Measurements from ENCODE around the gene CDK18.
"Not testable (repeated sequence)": the region's sequence is repeated elsewhere in the genome, so short reads cannot be mapped to it uniquely, and the experiment has no call there.

The CDK18 gene

GRCh38 chr1:205481218-205481617 is 23.3 kb upstream of the CDK18 start:
- no peak for DNase-seq (ENCODE audit: low read depth, low spot score)

GRCh38 chr1:205481629-205482151 is 22.8 kb upstream of the CDK18 start:
- DNase-seq (ENCODE audit: low read depth, low spot score) = no peak

- DNase-seq (ENCODE audit: low read depth, low spot score) = not testable (repeated sequence)
Observed at GRCh38 chr1:205482587-205482986, 21.9 kb upstream of the CDK18 start.

- no peak for DNase-seq (ENCODE audit: low read depth, low spot score)
Observed at GRCh38 chr1:205483372-205483771, 21.1 kb upstream of the CDK18 start.

GRCh38 chr1:205484985-205485967 is 19.2 kb upstream of the CDK18 start:
- no peak for DNase-seq (ENCODE audit: low read depth, low spot score)

- no peak for DNase-seq (ENCODE audit: low read depth, low spot score)
Observed at GRCh38 chr1:205486258-205486657, 18.2 kb upstream of the CDK18 start.

GRCh38 chr1:205488074-205488723 is 16.3 kb upstream of the CDK18 start:
- DNase-seq (ENCODE audit: low read depth, low spot score) = no peak

GRCh38 chr1:205491794-205492193 is 12.7 kb upstream of the CDK18 start:
- no peak for DNase-seq (ENCODE audit: low read depth, low spot score)

GRCh38 chr1:205492201-205492667 is 12.2 kb upstream of the CDK18 start:
- DNase-seq (ENCODE audit: low read depth, low spot score) = no peak

GRCh38 chr1:205492774-205493173 is 11.7 kb upstream of the CDK18 start:
- DNase-seq (ENCODE audit: low read depth, low spot score) = no peak

- DNase-seq (ENCODE audit: low read depth, low spot score) = no peak
Observed at GRCh38 chr1:205493241-205494085, 11.0 kb upstream of the CDK18 start.

- no peak for DNase-seq (ENCODE audit: low read depth, low spot score)
Observed at GRCh38 chr1:205494115-205494514, 10.4 kb upstream of the CDK18 start.

GRCh38 chr1:205495237-205495823 is 9.1 kb upstream of the CDK18 start:
- no peak for DNase-seq (ENCODE audit: low read depth, low spot score)

- DNase-seq (ENCODE audit: low read depth, low spot score) = no peak
Observed at GRCh38 chr1:205496661-205497060, 7.8 kb upstream of the CDK18 start.

- no peak for DNase-seq (ENCODE audit: low read depth, low spot score)
Observed at GRCh38 chr1:205497351-205497750, 7.1 kb upstream of the CDK18 start.

GRCh38 chr1:205499789-205500188 is 4.7 kb upstream of the CDK18 start:
- no peak for DNase-seq (ENCODE audit: low read depth, low spot score)

GRCh38 chr1:205500240-205501233 is 3.9 kb upstream of the CDK18 start:
- no peak for DNase-seq (ENCODE audit: low read depth, low spot score)

- DNase-seq (ENCODE audit: low read depth, low spot score) = no peak
Observed at GRCh38 chr1:205502111-205502810, 2.2 kb upstream of the CDK18 start.

- DNase-seq (ENCODE audit: low read depth, low spot score) = no peak
Observed at GRCh38 chr1:205502992-205503391, 1.5 kb upstream of the CDK18 start.
